ENCODE measurements around the gene ZDHHC24. TPM values are rescaled to one million over a fixed set of nuclear protein-coding genes. Genes with fewer than 3 reads are reported as not detected.
A peak's percentile ranks its signal among the peaks of the same experiment; 100 is the strongest.

Gene ZDHHC24
- total RNA-seq, 4 donors from 2014 or later: 7.2 to 13.0 (median 11.2) TPM

GRCh38 chr11:66548774-66549630, 3.2 kb upstream of the ZDHHC24 start:
- no peaks in the 10 kb centered on the region for H3K9me3 ChIP-seq
- no peak for TF ChIP-seq POLR2A (IDR thresholded peaks at IDR 0.05)
- TF ChIP-seq CTCF (IDR thresholded peaks at IDR 0.05 in 4 of 5, conservative IDR thresholded peaks at IDR 0.05 in 1 of 5): no peak
- intact Hi-C loops (cut with DNase I; ENCODE audit: low total_unique reads): loop anchor here (2.0 kb wide), 1 partner anchor 68 kb away; the partner anchor contains the start of gene RBM14
- in situ Hi-C loops (cut with MboI; ENCODE audit: low sequenced_read_pairs in 4 of 4): no loop called here
- H3K4me3 ChIP-seq: no peak overlapping the region
- peaks cover 25 to 36% of the 10 kb centered on the region in 2 donors for H3K4me1 ChIP-seq
- H3K27me3 ChIP-seq: no peaks in the 10 kb centered on the region
- H3K27ac ChIP-seq: peak overlapping the region in 3 of 4 donors; percentile 79 to 94 (median 88)
- ATAC-seq: no peak
- no peaks in the 10 kb centered on the region for H3K36me3 ChIP-seq
- DNase-seq: no peak

GRCh38 chr11:66548041-66548440, 2.2 kb upstream of the ZDHHC24 start:
- peak overlapping the region; percentile 79 to 94 (median 91) for H3K27ac ChIP-seq
- peaks cover 25 to 43% of the 10 kb centered on the region in 2 donors for H3K4me1 ChIP-seq
- no peak overlapping the region for H3K4me3 ChIP-seq
- in situ Hi-C loops (cut with MboI; ENCODE audit: low sequenced_read_pairs in 4 of 4): no loop called here
- ATAC-seq (peak in 1 of 2 donors; percentile 32), DNase-seq (peak in 1 of 2 donors; percentile 81)
- H3K9me3 ChIP-seq: no peaks in the 10 kb centered on the region
- TF ChIP-seq POLR2A (IDR thresholded peaks at IDR 0.05) (no peak), CTCF (IDR thresholded peaks at IDR 0.05 in 4 of 5, conservative IDR thresholded peaks at IDR 0.05 in 1 of 5) (no peak)
- intact Hi-C loops (cut with DNase I; ENCODE audit: low total_unique reads): loop anchor here (2.0 kb wide), 1 partner anchor 69 kb away; the partner anchor contains the start of gene RBM14
- H3K27me3 ChIP-seq: no peaks in the 10 kb centered on the region
- peaks cover 0 to 4% of the 10 kb centered on the region in 2 donors for H3K36me3 ChIP-seq

- peak in 1 of 2 donors; percentile 38 for DNase-seq
- in situ Hi-C loops (cut with MboI; ENCODE audit: low sequenced_read_pairs in 4 of 4): no loop called here
- no peaks in the 10 kb centered on the region for H3K9me3 ChIP-seq
- peak overlapping the region; percentile 79 to 94 (median 91) for H3K27ac ChIP-seq
- peaks cover 25 to 43% of the 10 kb centered on the region in 2 donors for H3K4me1 ChIP-seq
- intact Hi-C loops (cut with DNase I; ENCODE audit: low total_unique reads): loop anchor here (2.0 kb wide), 2 partner anchors 45 to 69 kb away; partner anchors contain the start of genes CCDC87, CCS and RBM14
- TF ChIP-seq POLR2A (IDR thresholded peaks at IDR 0.05): no peak
- TF ChIP-seq CTCF (IDR thresholded peaks at IDR 0.05 in 4 of 5, conservative IDR thresholded peaks at IDR 0.05 in 1 of 5): no peak
- H3K27me3 ChIP-seq: no peaks in the 10 kb centered on the region
- H3K4me3 ChIP-seq: peak overlapping the region in 1 of 4 donors; percentile 71
- H3K36me3 ChIP-seq: peaks cover 0 to 4% of the 10 kb centered on the region in 2 donors
- peak in 1 of 2 donors; percentile 13 for ATAC-seq
Observed at GRCh38 chr11:66547662-66548009, 1.8 kb upstream of the ZDHHC24 start.

GRCh38 chr11:66546966-66547661, 1.3 kb upstream of the ZDHHC24 start:
- no peak for DNase-seq
- peak overlapping the region; percentile 79 to 94 (median 91) for H3K27ac ChIP-seq
- no peak for TF ChIP-seq POLR2A (IDR thresholded peaks at IDR 0.05)
- TF ChIP-seq CTCF (IDR thresholded peaks at IDR 0.05 in 4 of 5, conservative IDR thresholded peaks at IDR 0.05 in 1 of 5): no peak

More at GRCh38 chr11:66546966-66547661, 1.3 kb upstream of the ZDHHC24 start:
- no peaks in the 10 kb centered on the region for H3K9me3 ChIP-seq
- intact Hi-C loops (cut with DNase I; ENCODE audit: low total_unique reads): loop anchor here (1.0 to 2.0 kb wide), 3 partner anchors 23 to 131 kb away; partner anchors contain the start of genes CCDC87 and CCS
- peak overlapping the region; percentile 70 to 99 (median 72) for H3K4me3 ChIP-seq
- peaks cover 0 to 4% of the 10 kb centered on the region in 2 donors for H3K36me3 ChIP-seq
- in situ Hi-C loops (cut with MboI; ENCODE audit: low sequenced_read_pairs in 4 of 4): no loop called here
- no peaks in the 10 kb centered on the region for H3K27me3 ChIP-seq
- H3K4me1 ChIP-seq: peaks cover 25 to 46% of the 10 kb centered on the region in 2 donors
- ATAC-seq: no peak
